Measurements from ENCODE around the gene VWDE. TPM values are rescaled to one million over a fixed set of nuclear protein-coding genes. Genes with fewer than 3 reads are reported as not detected.

VWDE gene
- total RNA-seq, 3 donors from 2014 or later = 8.8 to 17.0 TPM; not detected in 1

GRCh38 chr7:12436896-12437535 lies 33.4 kb upstream of the VWDE start:
- H3K27me3 ChIP-seq = no peaks in the 10 kb centered on the region
- intact Hi-C loops (cut with DNase I; ENCODE audit: low total_unique reads) = no loop called here

GRCh38 chr7:12436126-12436525 lies 32.5 kb upstream of the VWDE start:
- no peaks in the 10 kb centered on the region for H3K27me3 ChIP-seq
- no peak for DNase-seq (ENCODE audit: low spot score in 2 of 2)
- H3K27ac ChIP-seq = no peak overlapping the region
- no peaks in the 10 kb centered on the region for H3K36me3 ChIP-seq
- H3K9me3 ChIP-seq = no peaks in the 10 kb centered on the region
- intact Hi-C loops (cut with DNase I; ENCODE audit: low total_unique reads) = no loop called here
- no peak overlapping the region for H3K4me3 ChIP-seq
- no peak for TF ChIP-seq POLR2A (IDR thresholded peaks at IDR 0.05)
- TF ChIP-seq POLR2AphosphoS5 (IDR thresholded peaks at IDR 0.05) = no peak
- TF ChIP-seq CTCF (IDR thresholded peaks at IDR 0.05) = no peak
- no peaks in the 10 kb centered on the region for H3K4me1 ChIP-seq

More at GRCh38 chr7:12436896-12437535, 33.4 kb upstream of the VWDE start:
- H3K4me1 ChIP-seq = no peaks in the 10 kb centered on the region
- no peak for DNase-seq (ENCODE audit: low spot score in 2 of 2)
- no peaks in the 10 kb centered on the region for H3K36me3 ChIP-seq
- no peaks in the 10 kb centered on the region for H3K9me3 ChIP-seq
- TF ChIP-seq CTCF (IDR thresholded peaks at IDR 0.05) (no peak), POLR2A (IDR thresholded peaks at IDR 0.05) (no peak), POLR2AphosphoS5 (IDR thresholded peaks at IDR 0.05) (no peak)
- no peak overlapping the region for H3K4me3 ChIP-seq
- no peak overlapping the region for H3K27ac ChIP-seq

DNA sequence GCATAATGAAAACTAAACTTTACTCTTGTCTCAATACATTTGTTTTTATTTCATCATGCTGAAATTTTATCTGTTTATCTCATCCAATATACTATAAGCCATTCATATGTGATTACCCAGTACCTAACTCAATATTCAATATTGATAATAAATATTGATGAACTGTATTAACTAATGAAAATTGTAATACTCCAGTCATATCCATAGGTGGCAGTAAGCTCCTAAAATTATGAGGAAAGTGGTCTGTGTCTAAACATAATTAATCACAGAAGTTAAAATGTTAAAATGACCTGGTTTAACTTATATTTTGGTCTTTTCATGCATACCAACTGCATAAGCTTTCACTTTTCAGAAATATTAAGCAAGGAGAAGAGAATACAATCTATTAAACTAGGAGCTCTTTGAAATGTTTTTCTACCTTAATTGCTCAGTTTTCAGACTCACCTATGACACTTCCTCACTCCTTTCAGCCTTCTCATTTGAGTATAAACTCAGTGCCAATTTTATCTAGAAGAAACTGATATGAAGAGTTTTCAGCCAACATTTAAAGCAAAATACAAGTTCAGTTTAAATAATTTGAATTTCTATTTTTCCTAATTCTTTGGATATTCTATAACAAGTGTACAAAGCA lies 30.5 kb upstream of the VWDE start:
- H3K27me3 ChIP-seq = no peaks in the 10 kb centered on the region
- H3K4me3 ChIP-seq = no peak overlapping the region
- no peaks in the 10 kb centered on the region for H3K9me3 ChIP-seq
- TF ChIP-seq CTCF (IDR thresholded peaks at IDR 0.05) = no peak
- no peak for TF ChIP-seq POLR2AphosphoS5 (IDR thresholded peaks at IDR 0.05)
- no peak for TF ChIP-seq POLR2A (IDR thresholded peaks at IDR 0.05)
- no peaks in the 10 kb centered on the region for H3K4me1 ChIP-seq
- intact Hi-C loops (cut with DNase I; ENCODE audit: low total_unique reads) = no loop called here
- H3K36me3 ChIP-seq = no peaks in the 10 kb centered on the region
- no peak overlapping the region for H3K27ac ChIP-seq
- no peak for DNase-seq (ENCODE audit: low spot score in 2 of 2)

- DNase-seq (ENCODE audit: low spot score in 2 of 2) = no peak
- no peaks in the 10 kb centered on the region for H3K36me3 ChIP-seq
- no peaks in the 10 kb centered on the region for H3K4me1 ChIP-seq
- peaks cover 3 to 7% of the 10 kb centered on the region in 2 donors for H3K9me3 ChIP-seq
- H3K27ac ChIP-seq = no peak overlapping the region
- TF ChIP-seq POLR2AphosphoS5 (IDR thresholded peaks at IDR 0.05) = no peak
- intact Hi-C loops (cut with DNase I; ENCODE audit: low total_unique reads) = no loop called here
- no peak overlapping the region for H3K4me3 ChIP-seq
- H3K27me3 ChIP-seq = no peaks in the 10 kb centered on the region
Measured at GRCh38 chr7:12431886-12432556, 28.4 kb upstream of the VWDE start.

GRCh38 chr7:12425311-12425710 lies 21.6 kb upstream of the VWDE start:
- Histone ChIP-seq H3K27me3 (no peaks in the 10 kb centered on the region), H3K36me3 (no peaks in the 10 kb centered on the region), H3K4me3 (no peak overlapping the region), H3K27ac (no peak overlapping the region), H3K4me1 (no peaks in the 10 kb centered on the region), H3K9me3 (peaks cover 3 to 12% of the 10 kb centered on the region in 2 donors)
- no peak for DNase-seq (ENCODE audit: low spot score in 2 of 2)
- TF ChIP-seq POLR2A (IDR thresholded peaks at IDR 0.05) (no peak), CTCF (IDR thresholded peaks at IDR 0.05) (no peak), POLR2AphosphoS5 (IDR thresholded peaks at IDR 0.05) (no peak)
- intact Hi-C loops (cut with DNase I; ENCODE audit: low total_unique reads) = no loop called here
